Left ventricle myocardium inferior (tissue), 1 donor: Measurements from ENCODE around the gene PYURF. TPM values are rescaled to one million over a fixed set of nuclear protein-coding genes. Genes with fewer than 3 reads are reported as not detected.
A peak's percentile ranks its signal among the peaks of the same experiment; 100 is the strongest.

ENCODE experiments used
- DNase-seq: peaks from one replicate; pipeline ENCODE4 v3.0.0-alpha.2; 2020
- H3K27ac ChIP-seq: fragments of 200-600 bp; replicated peaks from 2 replicates; pipeline ENCODE4 v1.8.0; 2021
- H3K27me3 ChIP-seq: fragments of 200-600 bp; 2 replicates; pipeline ENCODE4 v1.8.0; 2021; ENCODE audit warnings: low read depth
- H3K36me3 ChIP-seq: fragments of 200-600 bp; 2 replicates; pipeline ENCODE4 v1.8.0; 2021
- H3K4me1 ChIP-seq: fragments of 200-600 bp; 2 replicates; pipeline ENCODE4 v1.8.0; 2021
- H3K4me3 ChIP-seq: fragments of 200-600 bp; 2 replicates; pipeline ENCODE4 v1.8.0; 2021; ENCODE audit warnings: mild to moderate bottlenecking, moderate library complexity
- H3K9me3 ChIP-seq: fragments of 200-600 bp; replicated peaks from 2 replicates; pipeline ENCODE4 v1.8.0; 2021
- CTCF ChIP-seq: fragments of 200-600 bp; IDR thresholded peaks from 2 replicates; pipeline ENCODE4 v1.8.0; 2021; ENCODE audit warnings: antibody characterized with exemption, mild to moderate bottlenecking, borderline replicate concordance
- intact Hi-C: fragments of 100-400 bp; cut with micrococcal nuclease; formaldehyde crosslinking; loops from one replicate; pipeline ENCODE4 v1.11.0; 2022
- total RNA-seq: library from RNA; stranded (reverse); fragmentation: NEBNext Ultra II Directional; extraction: Animal tissue kit (Norgen Biotek cat#: 25700); gene quantifications from one replicate; pipeline ENCODE4 v1.2.1, GENCODE V29; 2021
- donor health status: DM: no; HTN: yes; CAD: no; lungs with severe emphysema.

The PYURF gene
- total RNA-seq, 1 donor from 2014 or later, result 56.1 TPM

- H3K4me1 ChIP-seq, result peaks cover 26% of the 10 kb centered on the region
- no peak for DNase-seq
- no peaks in the 10 kb centered on the region for H3K9me3 ChIP-seq
- no peak overlapping the region for H3K4me3 ChIP-seq
- H3K27ac ChIP-seq, result no peak overlapping the region
- H3K27me3 ChIP-seq, result no peaks in the 10 kb centered on the region
- H3K36me3 ChIP-seq, result no peaks in the 10 kb centered on the region
- intact Hi-C loops, result loop anchor here (5.0 kb wide), 1 partner anchor 128 kb away; no protein-coding TSS in a partner anchor
- TF ChIP-seq CTCF, result peak; percentile 14
These were observed 5.3 kb upstream of the PYURF start for GRCh38 chr4:88528861-88529260.

GRCh38 chr4:88527787-88528186 lies 4.2 kb upstream of the PYURF start:
- intact Hi-C loops, result loop anchor here (5.0 kb wide), 1 partner anchor 130 kb away; no protein-coding TSS in a partner anchor
- TF ChIP-seq CTCF, result no peak
- Histone ChIP-seq H3K27ac (no peak overlapping the region), H3K27me3 (no peaks in the 10 kb centered on the region), H3K36me3 (no peaks in the 10 kb centered on the region), H3K9me3 (no peaks in the 10 kb centered on the region), H3K4me1 (peaks cover 35% of the 10 kb centered on the region), H3K4me3 (no peak overlapping the region)
- no peak for DNase-seq

DNA sequence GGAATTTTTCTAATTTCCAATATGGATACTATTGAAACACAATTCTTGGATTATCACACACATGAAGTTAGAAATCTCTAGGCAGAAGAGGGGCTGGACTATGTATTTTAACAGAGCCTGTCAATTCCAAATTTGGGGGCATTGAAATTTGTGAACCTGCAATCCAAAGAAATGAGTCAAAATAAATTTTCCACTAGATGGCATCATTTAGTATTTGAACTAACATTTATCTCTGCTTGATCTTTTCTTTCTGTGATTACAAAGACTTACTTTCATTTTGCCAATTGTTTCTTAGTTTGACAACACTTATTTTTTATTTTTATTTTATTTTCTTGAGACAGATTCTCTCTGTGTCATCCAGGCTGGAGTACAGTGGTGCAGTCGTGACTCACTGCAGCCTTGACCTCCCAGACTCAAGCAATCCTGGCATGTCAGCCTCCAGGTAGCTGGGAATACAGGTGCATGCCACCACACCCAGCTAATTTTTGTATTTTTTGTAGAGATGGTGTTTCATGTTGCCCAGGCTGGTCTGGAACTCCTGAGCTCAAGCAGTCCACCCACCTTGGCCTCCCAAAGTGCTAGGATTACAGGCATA lies 2.7 kb upstream of the PYURF start:
- peak overlapping the region; percentile 96 for H3K27ac ChIP-seq
- no peaks in the 10 kb centered on the region for H3K27me3 ChIP-seq
- peaks cover 48% of the 10 kb centered on the region for H3K4me1 ChIP-seq
- intact Hi-C loops, result loop anchor here (5.0 kb wide), 1 partner anchor 131 kb away; no protein-coding TSS in a partner anchor
- no peak for DNase-seq
- peaks cover 5% of the 10 kb centered on the region for H3K36me3 ChIP-seq
- no peaks in the 10 kb centered on the region for H3K9me3 ChIP-seq
- TF ChIP-seq CTCF, result peak; percentile 39
- no peak overlapping the region for H3K4me3 ChIP-seq

DNA sequence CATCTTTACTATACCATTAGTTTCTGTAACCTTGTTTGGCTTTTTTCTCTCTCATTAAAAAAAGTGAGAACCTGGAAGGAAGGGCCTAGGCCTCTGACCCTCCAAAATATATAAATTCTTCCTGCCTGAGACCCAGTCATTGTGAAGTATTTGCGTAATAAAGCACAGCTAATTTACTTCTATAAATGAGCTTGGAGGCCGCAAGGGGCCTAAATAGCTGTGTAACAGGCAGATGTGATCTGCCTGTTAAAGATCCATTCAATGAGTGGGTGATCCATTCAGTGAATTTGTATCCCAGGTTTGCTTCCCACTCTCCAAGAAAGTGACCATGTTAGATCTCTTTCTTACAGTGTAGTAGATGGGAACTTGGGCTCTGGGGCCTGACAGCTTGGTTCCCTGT lies 595 bp upstream of the PYURF start:
- Histone ChIP-seq H3K27me3 (no peaks in the 10 kb centered on the region), H3K27ac (peak overlapping the region; percentile 96), H3K9me3 (no peaks in the 10 kb centered on the region), H3K36me3 (peaks cover 16% of the 10 kb centered on the region), H3K4me3 (peak overlapping the region; percentile 90), H3K4me1 (peaks cover 48% of the 10 kb centered on the region)
- no peak for TF ChIP-seq CTCF
- DNase-seq, result no peak
- intact Hi-C loops, result no loop called here

GRCh38 chr4:88522702-88523324 lies 763 bp downstream of the PYURF start:
- H3K4me3 ChIP-seq, result peak overlapping the region; percentile 90
- no peak for TF ChIP-seq CTCF
- DNase-seq, result peak; percentile 26
- H3K4me1 ChIP-seq, result peaks cover 48% of the 10 kb centered on the region
- H3K27ac ChIP-seq, result peak overlapping the region; percentile 96
- H3K27me3 ChIP-seq, result no peaks in the 10 kb centered on the region
- H3K9me3 ChIP-seq, result no peaks in the 10 kb centered on the region
- peaks cover 22% of the 10 kb centered on the region for H3K36me3 ChIP-seq
- intact Hi-C loops, result no loop called here
